Measurements from ENCODE around the gene MBNL1. TPM values are rescaled to one million over a fixed set of nuclear protein-coding genes. Genes with fewer than 3 reads are reported as not detected.

MBNL1 gene
- total RNA-seq, 4 donors from 2014 or later, result 190 to 279 (median 216) TPM

- Histone ChIP-seq H3K4me1 (no peaks in the 10 kb centered on the region), H3K27ac (no peak overlapping the region), H3K9me3 (no peaks in the 10 kb centered on the region), H3K4me3 (replicated peaks in 1 of 3) (no peak overlapping the region), H3K36me3 (peaks cover 0 to 3% of the 10 kb centered on the region in 2 donors), H3K27me3 (no peaks in the 10 kb centered on the region)
- TF ChIP-seq CTCF (IDR thresholded peaks at IDR 0.05), result no peak
- no peak for TF ChIP-seq POLR2A (IDR thresholded peaks at IDR 0.05)
- DNase-seq, result no peak
- intact Hi-C loops (cut with DNase I), result no loop called here
- WGBS, 2 donors, result 87 to 91% methylated on average over 2 of the region's 2 CpGs
These were observed 144.5 kb downstream of the MBNL1 start for GRCh38 chr3:152413240-152413639.

DNA sequence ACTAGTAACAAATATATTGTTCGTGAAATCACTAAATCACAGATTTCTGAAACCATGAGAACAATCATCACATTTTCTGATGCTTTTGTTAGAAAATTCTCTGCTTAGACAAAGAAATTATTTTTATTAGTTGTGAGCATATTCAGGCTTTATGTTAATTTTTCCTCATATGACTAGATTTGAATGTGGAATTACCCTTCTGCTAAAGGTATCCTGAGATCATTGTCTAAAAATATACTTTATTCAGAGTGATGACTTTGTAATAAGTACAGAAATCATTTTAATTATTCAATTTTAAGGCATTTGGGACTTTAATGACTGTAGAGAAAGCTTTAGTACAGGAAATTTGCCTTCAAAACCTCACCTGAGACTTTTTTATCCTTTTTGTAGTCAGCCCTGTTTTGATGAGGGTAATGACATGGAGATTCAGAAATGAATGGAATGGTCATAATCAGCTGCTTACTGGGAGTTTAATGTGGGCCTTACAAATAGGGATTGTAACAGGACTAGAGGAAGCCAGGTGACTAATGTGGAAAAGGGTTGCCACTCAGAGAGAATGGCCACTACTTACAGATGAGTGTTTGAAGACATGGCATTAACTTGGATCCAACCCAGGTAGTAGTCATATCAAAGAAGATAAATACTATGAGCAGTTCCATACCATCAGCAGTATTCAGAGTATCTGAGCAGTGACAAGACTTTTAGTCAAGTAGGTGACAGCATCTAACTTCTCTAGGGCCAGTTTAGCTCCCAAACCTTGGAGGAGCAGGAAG, 148.3 kb downstream of the MBNL1 start:
- intact Hi-C loops (cut with DNase I), result no loop called here
- no peaks in the 10 kb centered on the region for H3K27me3 ChIP-seq
- H3K9me3 ChIP-seq, result no peaks in the 10 kb centered on the region
- peaks cover 15 to 21% of the 10 kb centered on the region in 2 donors for H3K36me3 ChIP-seq
- no peak overlapping the region for H3K27ac ChIP-seq
- no peak for DNase-seq
- WGBS, 2 donors, result 98% methylated on average over 1 of the region's 1 CpG
- H3K4me3 ChIP-seq (replicated peaks in 1 of 3), result no peak overlapping the region
- no peaks in the 10 kb centered on the region for H3K4me1 ChIP-seq
- TF ChIP-seq POLR2A (IDR thresholded peaks at IDR 0.05), result no peak
- no peak for TF ChIP-seq CTCF (IDR thresholded peaks at IDR 0.05)

DNA sequence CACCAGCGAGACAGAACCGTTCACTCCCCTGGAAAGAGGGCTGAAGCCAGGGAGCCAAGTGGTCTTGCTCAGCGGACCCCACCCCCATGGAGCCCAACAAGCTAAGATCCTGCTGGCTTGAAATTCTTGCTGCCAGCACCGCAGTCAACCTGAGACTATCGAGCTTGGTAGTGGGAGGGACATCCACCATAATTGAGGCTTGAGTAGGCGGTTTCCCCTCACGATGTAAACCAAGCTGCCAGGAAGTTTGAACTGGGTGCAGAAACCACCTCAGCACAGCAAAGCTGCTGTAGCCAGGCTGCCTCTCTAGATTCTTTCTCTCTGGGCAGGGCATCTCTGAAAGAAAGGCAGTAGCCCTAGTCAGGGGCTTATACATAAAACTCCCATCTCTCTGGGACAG, 151.0 kb downstream of the MBNL1 start:
- Histone ChIP-seq H3K27ac (no peak overlapping the region), H3K27me3 (no peaks in the 10 kb centered on the region), H3K36me3 (peaks cover 15 to 21% of the 10 kb centered on the region in 2 donors), H3K4me3 (replicated peaks in 1 of 3) (no peak overlapping the region), H3K9me3 (no peaks in the 10 kb centered on the region), H3K4me1 (no peaks in the 10 kb centered on the region)
- DNase-seq, result no peak
- 95 to 96% methylated on average over 7 of the region's 7 CpGs for WGBS, 2 donors
- TF ChIP-seq CTCF (IDR thresholded peaks at IDR 0.05) (no peak), POLR2A (IDR thresholded peaks at IDR 0.05) (no peak)
- intact Hi-C loops (cut with DNase I), result no loop called here

DNA sequence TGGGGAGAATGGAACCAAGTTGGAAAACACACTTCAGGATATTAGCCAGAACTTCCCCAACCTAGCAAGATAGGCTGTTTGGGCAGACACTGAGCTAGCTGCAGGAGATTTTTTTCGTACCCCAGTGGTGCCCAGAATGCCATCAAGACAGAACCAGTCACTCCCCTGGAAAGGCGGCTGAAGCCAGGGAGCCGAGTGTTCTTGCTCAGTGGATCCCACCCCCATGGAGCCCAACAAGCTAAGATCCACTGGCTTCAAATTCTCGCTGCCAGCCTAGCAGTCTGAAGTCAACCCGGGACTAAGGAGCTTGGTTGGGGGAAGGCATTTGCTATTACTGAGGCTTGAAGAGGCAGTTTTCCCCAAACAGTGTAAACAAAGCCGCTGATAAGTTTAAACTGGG, 152.4 kb downstream of the MBNL1 start:
- Histone ChIP-seq H3K27me3 (no peaks in the 10 kb centered on the region), H3K4me1 (no peaks in the 10 kb centered on the region), H3K4me3 (replicated peaks in 1 of 3) (no peak overlapping the region), H3K27ac (no peak overlapping the region), H3K36me3 (peaks cover 15 to 21% of the 10 kb centered on the region in 2 donors), H3K9me3 (no peaks in the 10 kb centered on the region)
- WGBS, 2 donors, result 97 to 99% methylated on average over 6 of the region's 6 CpGs
- intact Hi-C loops (cut with DNase I), result no loop called here
- no peak for TF ChIP-seq CTCF (IDR thresholded peaks at IDR 0.05)
- no peak for TF ChIP-seq POLR2A (IDR thresholded peaks at IDR 0.05)
- DNase-seq, result no peak

GRCh38 chr3:152426393-152426792, 157.7 kb downstream of the MBNL1 start:
- Histone ChIP-seq H3K4me3 (replicated peaks in 1 of 3) (no peak overlapping the region), H3K4me1 (peaks cover 15 to 25% of the 10 kb centered on the region in 2 donors), H3K36me3 (no peaks in the 10 kb centered on the region), H3K9me3 (no peaks in the 10 kb centered on the region), H3K27ac (no peak overlapping the region), H3K27me3 (no peaks in the 10 kb centered on the region)
- TF ChIP-seq CTCF (IDR thresholded peaks at IDR 0.05) (no peak), POLR2A (IDR thresholded peaks at IDR 0.05) (no peak)
- no peak for DNase-seq
- intact Hi-C loops (cut with DNase I), result no loop called here
